NCI-H748 treated with DMSO at 0.1 percent for 48 hours (cell line): ENCODE measurements around the gene PPIP5K1.
"Not testable (repeated sequence)": the region's sequence is repeated elsewhere in the genome, so short reads cannot be mapped to it uniquely, and the experiment has no call there.

Source experiments
- DNase-seq: peaks from one replicate; lab custom pipeline; 2025; lab: John Stamatoyannopoulos, UW

The PPIP5K1 gene

DNA sequence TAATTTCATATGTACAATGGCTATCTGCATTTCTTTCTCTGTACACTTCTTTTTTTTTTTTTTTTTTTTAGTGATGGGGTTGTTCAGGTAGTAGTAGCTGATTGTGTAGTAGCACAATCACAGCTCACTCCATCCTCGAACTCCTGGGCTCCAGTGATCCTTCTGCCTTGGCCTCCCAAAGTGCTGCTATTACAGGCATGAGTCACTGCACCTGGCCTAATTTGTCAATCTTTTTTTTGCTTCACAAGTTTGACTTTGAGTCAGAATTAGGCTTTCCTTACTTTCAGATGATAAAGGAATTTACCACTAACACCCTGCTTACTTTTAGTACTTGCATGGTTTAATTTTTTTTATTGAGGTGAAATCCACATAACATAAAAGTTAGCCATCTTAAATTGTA is 44.6 kb downstream of the PPIP5K1 start:
- no peak for DNase-seq

GRCh38 chr15:43544266-43544665 is 45.7 kb downstream of the PPIP5K1 start:
- DNase-seq: no peak

DNA sequence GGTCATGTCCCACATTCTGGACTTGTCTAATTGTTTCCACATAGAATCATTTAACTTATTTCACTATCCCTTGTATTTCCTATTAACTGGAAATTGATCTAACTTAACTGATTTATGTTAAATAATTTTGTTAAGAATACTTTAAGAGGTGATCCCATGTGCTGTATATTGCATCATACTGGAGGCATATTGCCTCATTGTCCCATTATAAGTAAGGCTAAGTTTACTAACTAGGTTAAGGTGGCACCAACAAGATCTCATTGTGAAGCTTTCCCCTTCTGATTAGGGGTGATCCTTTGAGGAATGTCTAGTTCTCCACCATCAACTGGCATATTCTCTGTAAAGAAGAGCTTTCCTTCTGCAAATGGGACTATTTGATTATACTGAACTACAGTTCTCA is 48.2 kb downstream of the PPIP5K1 start:
- no peak for DNase-seq

DNA sequence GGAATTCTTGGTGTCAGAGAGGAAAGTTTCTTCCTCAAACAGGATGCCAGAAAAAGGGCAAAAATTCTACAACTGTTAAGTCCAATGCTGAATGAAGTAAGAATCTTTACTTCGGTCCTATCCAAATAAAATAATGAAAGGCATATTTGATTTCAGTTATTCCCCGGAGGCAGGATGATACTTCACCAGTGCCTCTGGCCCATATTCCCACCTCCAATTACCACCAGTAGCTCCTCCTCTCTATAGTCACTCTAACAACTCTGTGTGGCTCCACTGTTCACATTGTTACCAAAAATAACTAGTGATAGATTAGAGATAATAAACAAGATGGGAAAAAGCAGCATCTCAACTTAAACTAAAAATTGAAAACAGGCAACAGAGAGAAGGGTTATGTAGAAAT is 51.9 kb downstream of the PPIP5K1 start:
- no peak for DNase-seq

GRCh38 chr15:43534897-43535296 is 55.1 kb downstream of the PPIP5K1 start:
- no peak for DNase-seq

DNA sequence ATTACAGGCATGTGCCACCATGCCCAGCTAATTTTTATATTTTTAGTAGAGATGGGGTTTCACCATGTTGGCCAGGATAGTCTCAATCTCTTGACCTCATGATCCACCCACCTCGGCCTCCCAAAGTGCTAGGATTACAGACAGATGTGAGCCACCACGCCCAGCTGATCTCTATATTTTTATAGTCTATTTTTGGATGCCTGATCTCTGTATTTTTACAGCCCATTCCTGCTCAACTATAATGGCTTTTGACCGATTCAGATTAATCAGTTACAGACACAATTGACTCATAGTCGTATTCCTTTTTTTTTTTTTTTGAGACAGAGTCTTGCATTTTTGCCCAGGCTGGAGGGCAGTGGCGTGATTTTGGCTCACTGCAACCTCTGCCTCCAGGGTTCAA is 57.2 kb downstream of the PPIP5K1 start:
- DNase-seq: not testable (repeated sequence)

- DNase-seq: no peak
These were observed 58.9 kb downstream of the PPIP5K1 start for GRCh38 chr15:43531018-43531670.

DNA sequence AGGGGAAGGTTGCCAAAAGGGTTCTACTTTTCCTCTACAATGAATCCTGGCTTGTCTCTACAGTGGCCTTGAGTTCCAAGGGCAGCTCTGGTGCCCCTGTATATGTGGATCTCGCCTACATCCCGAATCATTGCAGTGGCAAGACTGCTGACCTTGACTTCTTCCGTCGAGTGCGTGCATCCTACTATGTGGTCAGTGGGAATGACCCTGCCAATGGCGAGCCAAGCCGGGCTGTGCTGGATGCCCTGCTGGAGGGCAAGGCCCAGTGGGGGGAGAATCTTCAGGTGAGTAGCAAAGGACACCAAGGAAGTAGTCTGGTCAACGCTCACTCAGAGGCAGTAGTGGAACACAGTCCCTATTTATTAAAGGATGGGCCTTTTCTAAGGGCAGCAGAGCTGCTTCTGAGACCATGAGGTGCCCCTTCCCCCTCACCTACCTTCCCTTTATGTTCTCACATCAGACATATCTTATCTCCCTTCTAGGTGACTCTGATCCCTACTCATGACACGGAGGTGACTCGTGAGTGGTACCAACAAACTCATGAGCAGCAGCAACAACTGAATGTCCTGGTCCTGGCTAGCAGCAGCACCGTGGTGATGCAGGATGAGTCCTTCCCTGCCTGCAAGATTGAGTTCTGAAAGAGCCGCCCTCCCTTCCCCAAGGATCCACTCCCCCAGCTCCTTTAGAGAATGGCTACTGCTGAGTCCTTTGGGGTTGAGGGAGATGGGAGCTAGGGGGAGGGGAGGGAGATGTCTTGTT is 60.2 kb downstream of the PPIP5K1 start:
- no peak for DNase-seq

GRCh38 chr15:43529141-43529540 is 60.9 kb downstream of the PPIP5K1 start:
- DNase-seq: no peak

- no peak for DNase-seq
These were observed 61.4 kb downstream of the PPIP5K1 start for GRCh38 chr15:43528542-43529007.

- DNase-seq: no peak
These were observed 62.0 kb downstream of the PPIP5K1 start for GRCh38 chr15:43527802-43528541.

- DNase-seq: no peak
These were observed 62.8 kb downstream of the PPIP5K1 start for GRCh38 chr15:43527016-43527801.

- no peak for DNase-seq
These were observed 63.6 kb downstream of the PPIP5K1 start for GRCh38 chr15:43526261-43526930.

DNA sequence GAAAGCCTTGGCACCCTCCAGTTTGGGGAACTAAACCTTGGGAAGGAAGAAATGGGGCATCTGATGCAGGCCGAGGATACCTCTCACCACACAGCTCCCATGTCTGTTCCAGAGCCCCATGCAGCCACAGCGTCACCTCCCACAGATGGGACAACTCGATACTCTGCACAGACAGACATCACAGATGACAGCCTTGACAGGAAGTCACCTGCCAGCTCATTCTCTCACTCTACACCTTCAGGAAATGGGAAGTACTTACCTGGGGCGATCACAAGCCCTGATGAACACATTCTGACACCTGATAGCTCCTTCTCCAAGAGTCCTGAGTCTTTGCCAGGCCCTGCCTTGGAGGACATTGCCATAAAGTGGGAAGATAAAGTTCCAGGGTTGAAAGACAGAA is 64.9 kb downstream of the PPIP5K1 start:
- no peak for DNase-seq

GRCh38 chr15:43524254-43524845 is 65.7 kb downstream of the PPIP5K1 start:
- no peak for DNase-seq

- DNase-seq: no peak
These were observed 66.4 kb downstream of the PPIP5K1 start for GRCh38 chr15:43523646-43524045.

DNA sequence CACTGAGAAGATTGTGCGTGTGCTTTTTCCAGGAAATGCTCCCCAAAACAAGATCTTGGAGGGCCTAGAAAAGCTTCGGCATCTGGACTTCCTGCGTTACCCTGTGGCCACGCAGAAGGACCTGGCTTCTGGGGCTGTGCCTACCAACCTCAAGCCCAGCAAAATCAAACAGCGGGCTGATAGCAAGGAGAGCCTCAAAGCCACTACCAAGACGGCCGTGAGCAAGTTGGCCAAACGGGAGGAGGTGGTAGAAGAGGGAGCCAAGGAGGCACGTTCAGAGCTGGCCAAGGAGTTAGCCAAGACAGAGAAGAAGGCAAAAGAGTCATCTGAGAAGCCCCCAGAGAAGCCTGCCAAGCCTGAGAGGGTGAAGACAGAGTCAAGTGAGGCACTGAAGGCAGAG is 67.8 kb downstream of the PPIP5K1 start:
- DNase-seq: no peak

- no peak for DNase-seq
These were observed 68.6 kb downstream of the PPIP5K1 start for GRCh38 chr15:43521419-43521818.

GRCh38 chr15:43520138-43520537 is 69.9 kb downstream of the PPIP5K1 start:
- no peak for DNase-seq

- DNase-seq: no peak
These were observed 70.8 kb downstream of the PPIP5K1 start for GRCh38 chr15:43519196-43519595.

DNA sequence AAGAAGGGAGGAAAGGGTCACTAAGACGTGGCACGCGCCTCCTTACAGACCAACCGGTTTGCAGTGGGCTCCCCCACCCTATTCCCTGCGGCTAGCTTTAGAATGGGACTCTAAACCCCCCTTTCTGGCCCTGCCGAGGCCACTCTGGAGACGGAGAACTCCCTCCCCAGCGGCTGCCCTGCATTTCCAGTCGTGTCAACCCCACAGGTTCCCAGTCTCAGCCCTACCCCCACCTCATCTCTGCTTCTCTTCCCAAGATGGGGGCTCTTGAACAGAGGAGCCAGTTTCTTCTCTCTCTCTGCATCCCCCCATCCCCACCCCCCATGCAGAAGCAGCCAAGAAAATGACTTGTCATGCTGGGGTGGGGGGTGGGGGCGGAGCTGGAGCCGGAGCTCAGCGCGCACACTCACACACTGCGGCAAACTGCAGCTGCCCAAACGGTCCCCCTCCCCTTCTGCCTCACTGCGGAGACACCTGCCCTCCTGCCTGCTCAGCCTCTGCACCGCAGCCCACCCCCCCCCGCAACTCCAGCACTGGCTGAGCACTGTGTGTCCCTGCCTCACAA is 71.7 kb downstream of the PPIP5K1 start:
- peak; percentile 16 for DNase-seq
